RWPE2 (cell line): ENCODE measurements around the gene DNAJC12.
"Not testable (repeated sequence)": the region's sequence is repeated elsewhere in the genome, so short reads cannot be mapped to it uniquely, and the experiment has no call there.

Experiments
- ATAC-seq: fragments of 200-7000 bp; cut with Tn5 transposase; 3 replicates; pipeline ENCODE4 v1.9.1; 2021; ENCODE audit warnings: low read depth
- DNase-seq: peaks from one replicate; pipeline ENCODE4 v3.0.0-alpha.2; 2020; ENCODE audit warnings: low spot score
- H3K27ac ChIP-seq: fragments of 450-650 bp; 2 replicates; pipeline ENCODE4 v1.5.1; 2017; ENCODE audit warnings: mild to moderate bottlenecking; ENCODE audit not compliant: poor library complexity, severe bottlenecking
- H3K27me3 ChIP-seq: fragments of 250-450 bp; sonication (Bioruptor Pico); 2 replicates; pipeline ENCODE4 v1.5.1; 2021; ENCODE audit warnings: mild to moderate bottlenecking, moderate library complexity; ENCODE audit not compliant: insufficient read depth, poor library complexity, severe bottlenecking
- H3K36me3 ChIP-seq: fragments of 250-450 bp; sonication (Bioruptor Pico); 2 replicates; pipeline ENCODE4 v1.5.1; 2020; ENCODE audit warnings: low read depth, mild to moderate bottlenecking, moderate library complexity
- H3K4me1 ChIP-seq: fragments of 250-450 bp; sonication (Bioruptor Pico); 2 replicates; pipeline ENCODE4 v1.5.1; 2021; ENCODE audit warnings: mild to moderate bottlenecking, moderate library complexity; ENCODE audit not compliant: insufficient read depth, poor library complexity, severe bottlenecking
- H3K4me3 ChIP-seq: fragments of 250-450 bp; sonication (Bioruptor Pico); 2 replicates; pipeline ENCODE4 v1.5.1; 2021; ENCODE audit warnings: mild to moderate bottlenecking, moderate library complexity; ENCODE audit not compliant: severe bottlenecking
- H3K9me3 ChIP-seq: fragments of 250-450 bp; sonication (Bioruptor Pico); 2 replicates; pipeline ENCODE4 v1.5.1; 2021; ENCODE audit warnings: mild to moderate bottlenecking, moderate library complexity; ENCODE audit not compliant: severe bottlenecking
- CTCF ChIP-seq: fragments of 450-650 bp; IDR thresholded peaks from one replicate; pipeline ENCODE4 v1.5.1; 2017; ENCODE audit warnings: mild to moderate bottlenecking, moderate library complexity; ENCODE audit not compliant: poor library complexity, severe bottlenecking

Gene DNAJC12

GRCh38 chr10:67839951-67840350 lies 2.0 kb upstream of the DNAJC12 start:
- Histone ChIP-seq H3K27me3 (no peaks in the 10 kb centered on the region), H3K27ac (no peak overlapping the region), H3K36me3 (no peaks in the 10 kb centered on the region), H3K4me1 (peaks cover 10% of the 10 kb centered on the region), H3K9me3 (peaks cover 5% of the 10 kb centered on the region), H3K4me3 (no peak overlapping the region)
- TF ChIP-seq CTCF = no peak
- DNase-seq (no peak), ATAC-seq (0 out of 3 replicates have a peak, but pooled peaks have one; percentile 33)

GRCh38 chr10:67839511-67839910 lies 1.5 kb upstream of the DNAJC12 start:
- not testable (repeated sequence) for H3K4me1 ChIP-seq, H3K27me3 ChIP-seq, DNase-seq, H3K9me3 ChIP-seq, ATAC-seq, H3K36me3 ChIP-seq, H3K4me3 ChIP-seq, H3K27ac ChIP-seq

- H3K9me3 ChIP-seq = peaks cover 5% of the 10 kb centered on the region
- H3K4me3 ChIP-seq = no peak overlapping the region
- ATAC-seq = no peak
- no peak overlapping the region for H3K27ac ChIP-seq
- TF ChIP-seq CTCF = no peak
- H3K36me3 ChIP-seq = no peaks in the 10 kb centered on the region
- H3K27me3 ChIP-seq = no peaks in the 10 kb centered on the region
- no peak for DNase-seq
- peaks cover 10% of the 10 kb centered on the region for H3K4me1 ChIP-seq
These were observed 1.0 kb downstream of the DNAJC12 start for GRCh38 chr10:67836972-67837371.

GRCh38 chr10:67836488-67836887 lies 1.5 kb downstream of the DNAJC12 start:
- H3K36me3 ChIP-seq = no peaks in the 10 kb centered on the region
- H3K27ac ChIP-seq = no peak overlapping the region
- no peak overlapping the region for H3K4me3 ChIP-seq
- peaks cover 10% of the 10 kb centered on the region for H3K4me1 ChIP-seq
- TF ChIP-seq CTCF = no peak
- DNase-seq (no peak), ATAC-seq (no peak)
- no peaks in the 10 kb centered on the region for H3K27me3 ChIP-seq
- peaks cover 5% of the 10 kb centered on the region for H3K9me3 ChIP-seq

- H3K4me3 ChIP-seq, H3K4me1 ChIP-seq, H3K27ac ChIP-seq, DNase-seq, ATAC-seq, H3K27me3 ChIP-seq, H3K36me3 ChIP-seq, H3K9me3 ChIP-seq: not testable (repeated sequence)
These were observed 2.2 kb downstream of the DNAJC12 start for GRCh38 chr10:67835541-67836394.

GRCh38 chr10:67834375-67834774 lies 3.6 kb downstream of the DNAJC12 start:
- DNase-seq (no peak), ATAC-seq (no peak)
- peaks cover 2% of the 10 kb centered on the region for H3K9me3 ChIP-seq
- no peak overlapping the region for H3K27ac ChIP-seq
- peaks cover 10% of the 10 kb centered on the region for H3K4me1 ChIP-seq
- no peaks in the 10 kb centered on the region for H3K36me3 ChIP-seq
- H3K27me3 ChIP-seq = no peaks in the 10 kb centered on the region
- no peak for TF ChIP-seq CTCF
- H3K4me3 ChIP-seq = no peak overlapping the region
